Endothelial cell of umbilical vein (primary cell): Measurements from ENCODE around the gene C8G. TPM values are rescaled to one million over a fixed set of nuclear protein-coding genes. Genes with fewer than 3 reads are reported as not detected.

Experiments used
- BruUV-seq: library from RNA; stranded (reverse); fragments of 400-500 nt; replicated peaks from 2 replicates; lab custom pipeline; 2021; lab: Mats Ljungman, UMichigan
- CTCF ChIA-PET: fragments of 300-600, 350-600 bp; sonication (Branson Sonifier 250); formaldehyde crosslinking; loops from one replicate; lab custom pipeline; 2021; ENCODE audit warnings: antibody characterized with exemption, inconsistent platforms; lab: Charles Lee
- POLR2A ChIA-PET: fragments of 300-600, 350-600 bp; sonication (Branson Sonifier 250); formaldehyde crosslinking; loops from one replicate; lab custom pipeline; 2021; ENCODE audit warnings: antibody characterized with exemption, inconsistent platforms; lab: Charles Lee
- DNase-seq: peaks from one replicate; pipeline ENCODE4 v3.0.0-alpha.2; 2011; ENCODE audit warnings: low read depth, low spot score
- FAIRE-seq: peaks from 2 replicates; lab custom pipeline; 2011; peaks lifted over from hg19 to GRCh38; lab: Jason Lieb, UNC
- H2AFZ ChIP-seq: 2 replicates; pipeline ENCODE4 v1.6.0; 2012; ENCODE audit warnings: low read depth, low read length, control low read depth, inconsistent platforms
- H3K27ac ChIP-seq: 2 replicates; pipeline ENCODE4 v1.5.1; 2011; ENCODE audit warnings: low read depth, mild to moderate bottlenecking, control low read depth, low read length, moderate library complexity; ENCODE audit not compliant: insufficient read depth
- H3K27me3 ChIP-seq, 2 experiments: 2 replicates each; pipeline versions ENCODE4 v1.6.0 to v1.6.1; 2011; ENCODE audit warnings: low read length in 2 of 2, mixed read lengths in 1 of 2; ENCODE audit not compliant: control insufficient read depth in 2 of 2, insufficient read depth in 2 of 2
- H3K36me3 ChIP-seq, 2 experiments: 2 replicates in 1 of 2; 3 replicates in 1 of 2; pipeline ENCODE4 v1.5.1; 2011; ENCODE audit warnings: low read length in 2 of 2, mild to moderate bottlenecking in 1 of 2, moderate library complexity in 1 of 2; ENCODE audit not compliant: control insufficient read depth in 2 of 2, insufficient read depth in 2 of 2; ENCODE audit errors: extremely low read depth in 1 of 2
- H3K4me1 ChIP-seq: 3 replicates; pipeline ENCODE4 v1.5.1; 2011; ENCODE audit warnings: mild to moderate bottlenecking, low read length; ENCODE audit not compliant: control insufficient read depth, insufficient read depth; ENCODE audit errors: extremely low read depth
- H3K4me2 ChIP-seq: 2 replicates; pipeline ENCODE4 v1.6.1; 2011; ENCODE audit warnings: low read length, control low read depth, mixed read lengths; ENCODE audit not compliant: insufficient read depth
- H3K4me3 ChIP-seq, 3 experiments: fragments of 200-600 bp in 1 of 3; sonication (generic), shearing (Covaris generic) in 1 of 3; replicated peaks in 1 of 3; 2 replicates each; pipeline ENCODE4 v1.5.1; 2011 to 2016; ENCODE audit warnings: control low read depth in 3 of 3, low read length in 3 of 3, mild to moderate bottlenecking in 2 of 3, inconsistent platforms in 1 of 3, low read depth in 1 of 3, moderate library complexity in 1 of 3; ENCODE audit not compliant: insufficient read depth in 1 of 3
- H3K79me2 ChIP-seq: 2 replicates; pipeline ENCODE4 v1.6.0; 2012; ENCODE audit warnings: low read length, inconsistent platforms; ENCODE audit not compliant: control insufficient read depth, insufficient read depth
- H3K9ac ChIP-seq: replicated peaks from 2 replicates; pipeline ENCODE3; 2011; ENCODE audit warnings: low read length, control low read depth; ENCODE audit not compliant: insufficient read depth; ENCODE audit errors: extremely low read depth
- H3K9me1 ChIP-seq: replicated peaks from 3 replicates; pipeline ENCODE4 v1.6.0; 2011; ENCODE audit warnings: mild to moderate bottlenecking, low read length; ENCODE audit not compliant: control insufficient read depth, insufficient read depth; ENCODE audit errors: extremely low read depth
- H3K9me3 ChIP-seq: replicated peaks from 2 replicates; pipeline ENCODE4 v1.5.1; 2012; ENCODE audit warnings: low read length, inconsistent platforms; ENCODE audit not compliant: control insufficient read depth, insufficient read depth
- H4K20me1 ChIP-seq: replicated peaks from 2 replicates; pipeline ENCODE3; 2011; ENCODE audit warnings: mild to moderate bottlenecking, low read length; ENCODE audit not compliant: control insufficient read depth, insufficient read depth; ENCODE audit errors: extremely low read depth
- EZH2 ChIP-seq: IDR thresholded peaks from 2 replicates; pipeline ENCODE4 v1.6.1; 2012; ENCODE audit warnings: borderline replicate concordance, low read depth, mild to moderate bottlenecking, moderate library complexity, low read length, inconsistent platforms; ENCODE audit not compliant: severe bottlenecking
- FOS ChIP-seq: IDR thresholded peaks from 2 replicates; pipeline ENCODE4 v1.6.1; 2011; ENCODE audit warnings: mild to moderate bottlenecking, low read length, moderate library complexity, borderline replicate concordance; ENCODE audit not compliant: insufficient read depth
- GATA2 ChIP-seq: IDR thresholded peaks from 2 replicates; pipeline ENCODE4 v1.7.0; 2011; ENCODE audit warnings: low read depth, mild to moderate bottlenecking, moderate library complexity, mixed read lengths, low read length; ENCODE audit not compliant: insufficient read length, insufficient read depth
- POLR2AphosphoS5 ChIP-seq: IDR thresholded peaks from 2 replicates; pipeline ENCODE4 v1.6.1; 2012; ENCODE audit warnings: low read depth, mild to moderate bottlenecking, control low read depth, low read length, moderate library complexity; ENCODE audit not compliant: insufficient read depth
- dilution Hi-C: fragments of 300-500 bp; cut with MboI; formaldehyde crosslinking; loops from one replicate; pipeline ENCODE4 v1.15.0; 2019; ENCODE audit warnings: low sequenced_read_pairs; ENCODE audit not compliant: extremely low pct_ligation_motif_present
- intact Hi-C: fragments of 100-400 bp; cut with micrococcal nuclease; formaldehyde crosslinking; loops from one replicate; pipeline ENCODE4 v1.10.0; 2022
- polyA plus RNA-seq, 4 experiments: library from polyadenylated mRNA; depleted of rRNA in 3 of 4; stranded (reverse) in 3 of 4; unstranded in 1 of 4; fragments of >200 nt; gene quantifications; 2 replicates each; pipeline versions ENCODE4 v1.2.1 to v1.2.3, GENCODE V29; 2011 to 2012; ENCODE audit warnings: missing spikeins in 1 of 4
- total RNA-seq: library from RNA; stranded (reverse); gene quantifications from 2 replicates; pipeline ENCODE4 v1.2.3, GENCODE V29; 2021
- TF ChIP-seq, protein P1 (sequence below), 2 donors: IDR thresholded peaks; 1 replicate in 1 of 2; 2 replicates in 1 of 2; pipeline ENCODE4 v1.5.1; 2011; ENCODE audit warnings: low read length in 2 of 2, mild to moderate bottlenecking in 2 of 2, moderate library complexity in 2 of 2, control low read depth in 1 of 2, inconsistent platforms in 1 of 2, low read depth in 1 of 2; ENCODE audit not compliant: insufficient read depth in 1 of 2; ENCODE audit errors: extremely low read depth in 1 of 2

The C8G gene
- total and polyA plus RNA-seq, 2 donors (not counting 3 experiments of a cell fraction or from before 2014, with no cell fraction given), result 0.47 to 1.9 TPM

- BruUV-seq, result no TSS peak
- Histone ChIP-seq H3K4me1 (no peaks in the 10 kb centered on the region), H3K4me3 (no peak overlapping the region), H3K27me3 (no peaks in the 10 kb centered on the region), H3K27ac (no peak overlapping the region), H3K9me3 (no peaks in the 10 kb centered on the region), H3K9ac (no peak overlapping the region), H3K79me2 (no peaks in the 10 kb centered on the region), H4K20me1 (no peaks in the 10 kb centered on the region), H3K9me1 (no peaks in the 10 kb centered on the region), H3K4me2 (no peak overlapping the region), H3K36me3 (no peaks in the 10 kb centered on the region), H2AFZ (no peak overlapping the region)
- DNase-seq (no peak), FAIRE-seq (no peak)
- TF ChIP-seq FOS (no peak), EZH2 (no peak), GATA2 (no peak), POLR2AphosphoS5 (no peak)
- TF ChIP-seq, protein P1, sequence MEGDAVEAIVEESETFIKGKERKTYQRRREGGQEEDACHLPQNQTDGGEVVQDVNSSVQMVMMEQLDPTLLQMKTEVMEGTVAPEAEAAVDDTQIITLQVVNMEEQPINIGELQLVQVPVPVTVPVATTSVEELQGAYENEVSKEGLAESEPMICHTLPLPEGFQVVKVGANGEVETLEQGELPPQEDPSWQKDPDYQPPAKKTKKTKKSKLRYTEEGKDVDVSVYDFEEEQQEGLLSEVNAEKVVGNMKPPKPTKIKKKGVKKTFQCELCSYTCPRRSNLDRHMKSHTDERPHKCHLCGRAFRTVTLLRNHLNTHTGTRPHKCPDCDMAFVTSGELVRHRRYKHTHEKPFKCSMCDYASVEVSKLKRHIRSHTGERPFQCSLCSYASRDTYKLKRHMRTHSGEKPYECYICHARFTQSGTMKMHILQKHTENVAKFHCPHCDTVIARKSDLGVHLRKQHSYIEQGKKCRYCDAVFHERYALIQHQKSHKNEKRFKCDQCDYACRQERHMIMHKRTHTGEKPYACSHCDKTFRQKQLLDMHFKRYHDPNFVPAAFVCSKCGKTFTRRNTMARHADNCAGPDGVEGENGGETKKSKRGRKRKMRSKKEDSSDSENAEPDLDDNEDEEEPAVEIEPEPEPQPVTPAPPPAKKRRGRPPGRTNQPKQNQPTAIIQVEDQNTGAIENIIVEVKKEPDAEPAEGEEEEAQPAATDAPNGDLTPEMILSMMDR (IDR thresholded peaks at IDR 0.05; ENCODE audit: extremely low read depth in 1 of 2, insufficient read depth in 1 of 2, low read depth in 1 of 2, low read length in 2 of 2), result no peak
- intact Hi-C loops, result no loop called here
- ChIA-PET CTCF (interaction anchor here (1.7 kb wide), 1 partner anchor 66 kb away, joined by 5 read pairs; no protein-coding TSS in a partner anchor), POLR2A (no interaction called here)
- dilution Hi-C loops, result no loop called here
These were observed 23.5 kb downstream of the C8G start for GRCh38 chr9:136968333-136969127.
